Spleen (tissue), 11 donors: ENCODE results near the gene ZDHHC21. TPM values are rescaled to one million over a fixed set of nuclear protein-coding genes. Genes with fewer than 3 reads are reported as not detected.
"Not testable (repeated sequence)": the region's sequence is repeated elsewhere in the genome, so short reads cannot be mapped to it uniquely, and the experiment has no call there.

Experiments
- DNase-seq: peaks from one replicate; pipeline ENCODE4 v3.0.0-alpha.2; 2020
- H3K27ac ChIP-seq, 8 donors: fragments of 200-600 bp; sonication (generic) in 7 of 8; 1 replicate in 4 of 8; 2 replicates in 4 of 8; pipeline versions ENCODE4 v1.5.0 to v1.8.0; 2016 to 2021; ENCODE audit warnings: inconsistent platforms in 4 of 8, mild to moderate bottlenecking in 4 of 8, moderate library complexity in 1 of 8
- H3K27me3 ChIP-seq, 7 donors: fragments of 200-600 bp; sonication (generic) in 6 of 7; replicated peaks in 1 of 7; 1 replicate in 4 of 7; 2 replicates in 3 of 7; pipeline versions ENCODE4 v1.5.0 to v1.8.0; 2016 to 2021; ENCODE audit warnings: inconsistent platforms in 3 of 7, mild to moderate bottlenecking in 1 of 7
- H3K36me3 ChIP-seq, 6 donors: fragments of 200-600 bp; sonication (generic) in 5 of 6; 1 replicate in 4 of 6; 2 replicates in 2 of 6; pipeline versions ENCODE4 v1.5.0 to v1.8.0; 2016 to 2021; ENCODE audit warnings: inconsistent platforms in 2 of 6
- H3K4me1 ChIP-seq, 6 donors: fragments of 200-600 bp; sonication (generic) in 5 of 6; 1 replicate in 3 of 6; 2 replicates in 3 of 6; pipeline versions ENCODE4 v1.5.0 to v1.8.0; 2016 to 2021; ENCODE audit warnings: inconsistent platforms in 3 of 6
- H3K4me3 ChIP-seq, 8 donors: fragments of 200-600 bp; sonication (generic) in 7 of 8; 1 replicate in 4 of 8; 2 replicates in 4 of 8; pipeline versions ENCODE4 v1.5.0 to v1.8.0; 2016 to 2021; ENCODE audit warnings: inconsistent platforms in 4 of 8, mild to moderate bottlenecking in 4 of 8, moderate library complexity in 2 of 8
- H3K9me3 ChIP-seq, 8 donors: fragments of 200-600 bp; sonication (generic) in 7 of 8; 1 replicate in 4 of 8; 2 replicates in 4 of 8; pipeline versions ENCODE4 v1.5.0 to v1.8.0; 2016 to 2021; ENCODE audit warnings: inconsistent platforms in 4 of 8
- CTCF ChIP-seq, 11 experiments: fragments of 200-600 bp in 7 of 11; fragments of 450-650 bp in 4 of 11; sonication (generic) in 4 of 11; IDR thresholded peaks in 8 of 11; conservative IDR thresholded peaks in 3 of 11; 1 replicate in 7 of 11; 2 replicates in 4 of 11; pipeline versions ENCODE4 v1.4.0 to v1.8.0; 2016 to 2021; ENCODE audit warnings: antibody characterized with exemption in 11 of 11, inconsistent platforms in 4 of 11, mild to moderate bottlenecking in 1 of 11
- POLR2A ChIP-seq, 3 donors: fragments of 450-650 bp; IDR thresholded peaks; one replicate each; pipeline ENCODE4 v1.5.1; 2017; ENCODE audit warnings: antibody characterized with exemption in 3 of 3, mild to moderate bottlenecking in 1 of 3
- POLR2AphosphoS5 ChIP-seq, 3 donors: sonication (generic); formaldehyde crosslinking; IDR thresholded peaks; one replicate each; pipeline ENCODE4 v1.5.1; 2017; ENCODE audit warnings: antibody characterized with exemption in 3 of 3
- WGBS, 5 donors: extraction: QIAGEN DNeasy Blood & Tissue Kit in 3 of 5; methylation state at CpG; one replicate each; pipeline versions ENCODE4 v1.1.5 to v1.1.7; 2013 to 2018; 5-methylcytosine and 5-hydroxymethylcytosine counted together
- intact Hi-C: fragments of 100-400 bp; cut with DNase I; formaldehyde crosslinking; loops from one replicate; pipeline ENCODE4 v1.15.0; 2023; ENCODE audit warnings: low total_unique reads
- polyA plus RNA-seq, 3 donors: library from polyadenylated mRNA; stranded (reverse); fragments of 200-250 nt; gene quantifications; one replicate each; pipeline ENCODE4 v1.2.1, GENCODE V29; 2013
- total RNA-seq, 7 donors: library from RNA; depleted of rRNA in 3 of 7; stranded (reverse); fragments of >200 nt in 3 of 7; fragmentation: NEBNext Ultra II Directional in 4 of 7; extraction: Animal tissue kit (Norgen Biotek cat#: 25700) in 4 of 7; gene quantifications; one replicate each; pipeline versions ENCODE4 v1.1.0 to v1.2.1, GENCODE V29; 2016 to 2021
- donor health status: healthy with polysubstance abuse.
- donor health status: DM: no; HTN: no; CAD: no; lungs with moderate emphysema.
- donor health status: DM: no; HTN: no; CAD: no.
- donor health status: Bipolar disorder and iron deficiency.
- donor health status: healthy.
- donor health status: DM: no; HTN: no; CAD: no.
- donor health status: DM: yes; HTN: yes; CAD: no.

The ZDHHC21 gene
- total and polyA plus RNA-seq, 10 donors, result 4.9 to 30.7 (median 18.5) TPM

DNA sequence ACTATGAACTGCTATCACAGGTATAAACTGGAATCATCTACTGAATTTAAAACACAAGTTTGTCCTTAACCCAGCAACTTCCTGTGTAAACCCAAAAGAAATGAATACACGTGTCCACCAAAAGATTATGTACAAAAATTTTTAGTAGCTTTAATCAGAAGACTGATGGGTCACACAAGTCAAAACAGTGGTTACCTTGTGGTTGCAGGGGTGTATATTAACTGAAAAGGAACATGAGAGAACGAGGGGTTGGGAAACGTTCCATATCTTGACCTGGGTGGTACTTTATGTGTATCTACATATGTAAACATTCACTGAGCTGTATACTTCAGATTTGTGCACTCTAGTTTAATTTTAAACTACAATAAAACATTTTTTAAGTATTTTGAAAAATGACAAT, 18.6 kb downstream of the ZDHHC21 start:
- no peak for TF ChIP-seq CTCF (IDR thresholded peaks at IDR 0.05 in 8 of 11, conservative IDR thresholded peaks at IDR 0.05 in 3 of 11)
- no peak for TF ChIP-seq POLR2A (IDR thresholded peaks at IDR 0.05)
- TF ChIP-seq POLR2AphosphoS5 (IDR thresholded peaks at IDR 0.05), result no peak
- Histone ChIP-seq H3K4me1 (peaks cover 0 to 4% (median 0%) of the 10 kb centered on the region in 6 donors), H3K4me3 (no peak overlapping the region), H3K27ac (no peak overlapping the region), H3K27me3 (no peaks in the 10 kb centered on the region), H3K9me3 (no peaks in the 10 kb centered on the region), H3K36me3 (peaks cover 0 to 65% (median 7%) of the 10 kb centered on the region in 6 donors)
- 39 to 55% (median 46%) methylated on average over 3 of the region's 3 CpGs for WGBS, 5 donors
- no peak for DNase-seq
- intact Hi-C loops, result no loop called here

- 71 to 79% (median 74%) methylated on average over 3 of the region's 3 CpGs for WGBS, 5 donors
- intact Hi-C loops, result no loop called here
- Histone ChIP-seq H3K27ac (no peak overlapping the region), H3K4me1 (peaks cover 0 to 4% (median 0%) of the 10 kb centered on the region in 6 donors), H3K4me3 (no peak overlapping the region), H3K9me3 (no peaks in the 10 kb centered on the region), H3K27me3 (no peaks in the 10 kb centered on the region), H3K36me3 (peaks cover 0 to 39% (median 7%) of the 10 kb centered on the region in 6 donors)
- DNase-seq, result no peak
- TF ChIP-seq POLR2AphosphoS5 (IDR thresholded peaks at IDR 0.05), result no peak
- no peak for TF ChIP-seq CTCF (IDR thresholded peaks at IDR 0.05 in 8 of 11, conservative IDR thresholded peaks at IDR 0.05 in 3 of 11)
- no peak for TF ChIP-seq POLR2A (IDR thresholded peaks at IDR 0.05)
These were observed 21.9 kb downstream of the ZDHHC21 start for GRCh38 chr9:14671377-14671776.

- Histone ChIP-seq H3K27me3 (no peaks in the 10 kb centered on the region), H3K4me1 (peaks cover 0 to 4% (median 0%) of the 10 kb centered on the region in 6 donors), H3K9me3 (no peaks in the 10 kb centered on the region), H3K27ac (no peak overlapping the region), H3K36me3 (peaks cover 0 to 39% (median 7%) of the 10 kb centered on the region in 6 donors), H3K4me3 (no peak overlapping the region)
- no peak for TF ChIP-seq POLR2A (IDR thresholded peaks at IDR 0.05)
- no peak for TF ChIP-seq CTCF (IDR thresholded peaks at IDR 0.05 in 8 of 11, conservative IDR thresholded peaks at IDR 0.05 in 3 of 11)
- no peak for TF ChIP-seq POLR2AphosphoS5 (IDR thresholded peaks at IDR 0.05)
- WGBS, 5 donors, result 18 to 66% (median 26%) methylated on average over 1 of the region's 1 CpG
- no peak for DNase-seq
- intact Hi-C loops, result no loop called here
These were observed 22.5 kb downstream of the ZDHHC21 start for GRCh38 chr9:14670718-14671117.

GRCh38 chr9:14664022-14664421, 29.2 kb downstream of the ZDHHC21 start:
- H3K4me3 ChIP-seq, H3K9me3 ChIP-seq, H3K27ac ChIP-seq, H3K27me3 ChIP-seq, DNase-seq, H3K4me1 ChIP-seq, intact Hi-C loops: not testable (repeated sequence)
- H3K36me3 ChIP-seq, result peaks cover 0 to 30% (median 3%) of the 10 kb centered on the region in 6 donors
- 92 to 99% (median 98%) methylated on average over 8 to 29 of the region's 30 CpGs for WGBS, 5 donors

GRCh38 chr9:14662060-14662453, 31.2 kb downstream of the ZDHHC21 start:
- no peak overlapping the region for H3K27ac ChIP-seq
- no peak for DNase-seq
- no peak for TF ChIP-seq POLR2A (IDR thresholded peaks at IDR 0.05)
- TF ChIP-seq POLR2AphosphoS5 (IDR thresholded peaks at IDR 0.05), result no peak
- no peak for TF ChIP-seq CTCF (IDR thresholded peaks at IDR 0.05 in 8 of 11, conservative IDR thresholded peaks at IDR 0.05 in 3 of 11)
- peaks cover 0 to 3% (median 0%) of the 10 kb centered on the region in 8 donors for H3K9me3 ChIP-seq
- H3K27me3 ChIP-seq, result no peaks in the 10 kb centered on the region
- WGBS, 5 donors, result 97 to 98% (median 97%) methylated on average over 3 of the region's 3 CpGs
- H3K4me3 ChIP-seq, result no peak overlapping the region
- intact Hi-C loops, result no loop called here
- H3K36me3 ChIP-seq, result peaks cover 0 to 49% (median 16%) of the 10 kb centered on the region in 6 donors
- H3K4me1 ChIP-seq, result no peaks in the 10 kb centered on the region
